GM21825 (cell line): ENCODE measurements around the gene RBM4.
"Not testable (repeated sequence)": the region's sequence is repeated elsewhere in the genome, so short reads cannot be mapped to it uniquely, and the experiment has no call there.

Experiments
- ATAC-seq: cut with Tn5 transposase; IDR thresholded peaks from one replicate; pipeline ENCODE4 v1.9.1; 2021; ENCODE audit warnings: mild to moderate bottlenecking, moderate library complexity; ENCODE audit not compliant: unreplicated experiment

Gene RBM4

DNA sequence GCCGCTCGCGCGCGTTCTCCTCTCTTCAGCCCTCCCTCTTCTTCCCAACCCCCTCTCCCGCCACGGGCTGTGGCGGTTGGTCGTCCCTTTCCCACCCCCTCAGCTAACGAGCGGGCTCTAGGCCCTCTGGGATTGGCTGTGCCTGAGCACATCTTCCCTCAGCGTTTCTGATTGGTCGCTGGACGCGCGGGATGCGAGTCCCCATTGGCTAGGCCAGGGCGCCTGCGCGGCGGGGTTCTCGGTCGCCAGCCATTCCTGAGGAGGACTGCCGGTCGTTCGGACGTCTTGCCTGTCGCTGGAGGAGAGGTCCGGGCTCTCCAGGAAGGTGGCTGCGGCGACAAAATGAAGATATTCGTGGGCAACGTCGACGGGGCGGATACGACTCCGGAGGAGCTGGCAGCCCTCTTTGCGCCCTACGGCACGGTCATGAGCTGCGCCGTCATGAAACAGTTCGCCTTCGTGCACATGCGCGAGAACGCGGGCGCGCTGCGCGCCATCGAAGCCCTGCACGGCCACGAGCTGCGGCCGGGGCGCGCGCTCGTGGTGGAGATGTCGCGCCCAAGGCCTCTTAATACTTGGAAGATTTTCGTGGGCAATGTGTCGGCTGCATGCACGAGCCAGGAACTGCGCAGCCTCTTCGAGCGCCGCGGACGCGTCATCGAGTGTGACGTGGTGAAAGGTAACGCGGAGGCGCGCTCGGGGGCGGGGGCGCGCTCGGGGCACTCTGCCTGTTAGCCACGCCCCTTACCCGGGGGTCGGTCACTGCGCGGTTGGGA is 21.9 kb upstream of the RBM4 start, which contains the start of gene RBM14:
TSS of gene RBM14 (plus strand) at position 252 of the 776 bp plus-strand sequence. CDS start at position 343, 91 bp downstream.
- peak; percentile 87 for ATAC-seq

DNA sequence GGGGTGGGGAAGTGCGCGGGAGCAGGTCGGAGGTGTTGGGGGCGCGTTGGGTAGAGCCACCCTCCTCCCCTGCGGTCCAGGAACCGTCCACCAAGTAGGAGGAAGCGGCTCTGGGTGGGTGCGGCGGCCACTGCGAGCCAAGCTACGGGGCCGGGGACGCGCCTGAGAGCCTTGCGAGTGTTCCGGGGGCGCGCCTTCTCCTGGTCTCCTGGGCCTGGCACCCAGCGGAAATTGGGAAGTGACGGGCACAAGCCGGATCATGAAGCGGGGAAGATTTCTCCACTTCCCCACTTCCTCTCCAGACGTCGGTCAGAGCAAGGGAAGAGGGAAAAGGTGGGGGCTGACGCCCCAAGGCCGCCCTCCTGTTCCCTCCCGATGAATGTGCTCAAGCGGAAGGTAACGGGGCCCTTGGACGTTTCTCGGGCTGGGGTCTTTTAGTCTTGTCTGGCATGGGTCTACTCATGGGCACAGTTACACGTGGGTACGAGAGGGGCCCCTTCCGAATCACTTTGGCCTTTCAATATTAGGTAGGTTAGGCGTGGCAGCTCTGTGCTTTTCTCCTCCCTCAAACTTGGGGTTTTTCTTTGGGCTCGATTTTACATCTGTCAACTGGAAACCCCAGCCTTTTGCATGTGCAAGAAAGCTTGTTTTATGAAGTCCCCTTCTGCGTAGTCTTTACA is 21.2 kb upstream of the RBM4 start:
- no peak for ATAC-seq

DNA sequence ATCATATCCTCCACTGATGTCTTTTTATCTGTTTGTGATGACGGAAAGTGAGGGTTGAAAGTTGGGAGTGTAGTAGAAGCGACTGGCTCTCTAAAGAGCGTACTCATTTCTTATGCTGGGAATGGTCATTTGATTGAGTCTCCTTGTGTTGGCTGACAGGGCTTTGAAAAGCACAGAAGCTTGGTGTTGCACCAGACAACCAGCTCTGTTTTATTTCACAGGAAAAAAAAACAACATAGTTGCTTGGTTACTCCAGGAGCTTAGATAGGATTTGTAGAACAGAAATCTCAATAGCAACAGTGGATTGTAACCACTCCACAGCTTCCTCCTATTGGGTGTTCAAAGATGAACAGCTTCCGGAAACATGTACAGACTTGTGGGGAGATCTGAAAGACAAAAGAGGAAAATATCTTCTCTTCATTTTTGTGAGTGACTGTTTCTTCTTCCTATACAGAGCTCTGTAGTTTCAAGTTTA is 19.4 kb upstream of the RBM4 start:
- no peak for ATAC-seq

DNA sequence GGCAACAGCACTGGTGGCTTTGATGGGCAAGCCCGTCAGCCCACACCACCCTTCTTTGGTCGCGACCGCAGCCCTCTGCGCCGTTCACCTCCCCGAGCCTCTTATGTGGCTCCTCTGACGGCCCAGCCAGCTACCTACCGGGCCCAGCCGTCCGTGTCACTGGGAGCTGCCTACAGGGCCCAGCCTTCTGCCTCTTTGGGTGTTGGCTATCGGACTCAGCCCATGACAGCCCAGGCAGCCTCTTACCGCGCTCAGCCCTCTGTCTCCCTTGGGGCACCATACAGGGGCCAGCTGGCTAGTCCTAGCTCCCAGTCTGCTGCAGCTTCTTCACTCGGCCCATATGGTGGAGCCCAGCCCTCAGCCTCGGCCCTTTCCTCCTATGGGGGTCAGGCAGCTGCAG is 14.1 kb upstream of the RBM4 start:
- ATAC-seq = no peak

DNA sequence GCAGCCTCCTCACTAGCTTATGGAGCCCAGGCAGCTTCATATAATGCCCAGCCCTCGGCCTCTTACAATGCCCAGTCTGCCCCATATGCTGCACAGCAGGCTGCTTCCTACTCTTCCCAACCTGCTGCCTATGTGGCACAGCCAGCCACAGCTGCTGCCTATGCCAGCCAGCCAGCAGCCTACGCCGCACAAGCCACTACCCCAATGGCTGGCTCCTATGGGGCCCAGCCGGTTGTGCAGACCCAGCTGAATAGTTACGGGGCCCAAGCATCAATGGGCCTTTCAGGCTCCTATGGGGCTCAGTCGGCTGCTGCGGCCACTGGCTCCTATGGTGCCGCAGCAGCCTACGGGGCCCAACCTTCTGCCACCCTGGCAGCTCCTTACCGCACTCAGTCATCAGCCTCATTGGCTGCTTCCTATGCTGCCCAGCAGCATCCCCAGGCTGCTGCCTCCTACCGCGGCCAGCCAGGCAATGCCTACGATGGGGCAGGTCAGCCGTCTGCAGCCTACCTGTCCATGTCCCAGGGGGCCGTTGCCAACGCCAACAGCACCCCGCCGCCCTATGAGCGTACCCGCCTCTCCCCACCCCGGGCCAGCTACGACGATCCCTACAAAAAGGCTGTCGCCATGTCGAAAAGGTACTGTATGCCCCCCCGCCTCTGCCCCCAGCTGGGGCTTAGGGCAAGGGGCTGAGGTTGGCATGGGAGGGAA is 13.3 kb upstream of the RBM4 start:
- no peak for ATAC-seq

DNA sequence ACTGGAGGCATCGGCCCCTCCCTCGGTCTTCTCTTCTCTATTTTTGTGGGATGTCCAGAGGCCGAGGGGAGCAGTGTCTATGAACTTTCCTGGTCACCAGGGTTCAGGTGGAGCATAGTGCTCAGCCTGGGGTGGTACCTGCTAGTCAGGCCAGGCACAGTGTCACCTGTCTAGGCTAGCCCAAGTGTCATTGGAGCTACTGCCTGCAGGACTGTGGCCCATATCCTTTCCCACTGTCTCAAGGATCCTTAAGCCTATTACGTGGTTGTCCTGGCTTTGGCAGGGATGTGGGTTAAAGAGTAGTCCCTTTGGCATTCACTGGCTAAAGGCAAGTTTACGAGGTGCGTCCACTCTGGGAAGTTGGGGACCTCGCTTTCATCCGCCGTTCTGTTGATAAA is 12.8 kb upstream of the RBM4 start:
- ATAC-seq = no peak

DNA sequence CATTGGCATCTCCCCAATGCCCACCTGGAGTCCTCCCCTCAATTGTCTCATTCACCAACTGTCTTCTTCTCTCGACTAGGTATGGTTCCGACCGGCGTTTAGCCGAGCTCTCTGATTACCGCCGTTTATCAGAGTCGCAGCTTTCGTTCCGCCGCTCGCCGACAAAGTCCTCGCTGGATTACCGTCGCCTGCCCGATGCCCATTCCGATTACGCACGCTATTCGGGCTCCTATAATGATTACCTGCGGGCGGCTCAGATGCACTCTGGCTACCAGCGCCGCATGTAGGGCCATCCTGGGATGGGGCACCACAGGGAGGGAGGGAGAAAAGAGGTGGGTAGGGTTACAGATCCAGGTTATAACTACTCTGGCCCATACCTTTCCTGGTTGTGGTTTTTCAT is 12.1 kb upstream of the RBM4 start:
- ATAC-seq = no peak

DNA sequence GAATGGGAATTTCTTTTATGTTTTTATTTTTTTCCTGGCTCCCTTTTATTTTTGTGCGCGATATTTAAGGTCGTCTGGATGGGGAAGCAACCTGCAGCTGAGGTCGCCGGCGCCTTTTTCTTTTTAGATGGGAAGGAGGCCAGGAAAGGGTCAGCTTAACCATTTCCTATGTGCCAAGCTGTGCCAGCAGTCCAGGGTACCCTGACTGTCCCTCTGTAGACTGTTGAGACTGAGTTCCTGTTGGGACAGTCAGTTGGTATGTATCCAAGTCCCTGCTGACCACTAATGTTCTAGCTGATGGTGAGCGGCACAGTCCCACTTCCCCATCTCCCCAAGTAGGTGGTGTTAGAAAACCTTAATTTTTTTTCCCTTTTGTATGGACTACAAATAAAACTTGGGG is 11.6 kb upstream of the RBM4 start:
- ATAC-seq = no peak

DNA sequence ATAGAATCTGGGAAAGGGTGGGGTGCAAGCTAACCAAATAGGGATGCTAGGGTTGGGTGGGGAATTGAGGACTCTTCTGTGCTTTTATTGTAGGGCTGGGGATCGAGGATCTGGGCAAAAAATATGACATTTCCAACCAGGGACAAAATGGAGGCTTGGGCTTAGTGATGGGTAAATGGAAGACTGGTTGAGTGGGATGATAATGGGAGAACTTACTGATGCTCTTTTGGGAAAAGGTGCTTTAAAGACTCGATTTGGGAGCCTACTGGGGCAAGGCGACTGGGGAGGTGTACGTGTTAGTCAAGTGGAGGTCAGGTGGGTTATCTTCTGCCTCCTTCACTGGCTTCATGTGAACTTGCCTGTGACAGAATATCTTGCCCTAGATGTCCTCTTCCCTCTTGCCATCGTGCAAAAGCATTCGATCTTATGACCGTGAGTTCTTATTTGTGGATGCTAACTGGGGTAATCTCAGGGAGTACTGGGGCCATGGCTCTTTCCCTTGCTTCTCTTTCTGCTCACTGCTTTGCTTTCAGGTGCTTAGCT is 10.4 kb upstream of the RBM4 start:
- ATAC-seq = no peak

DNA sequence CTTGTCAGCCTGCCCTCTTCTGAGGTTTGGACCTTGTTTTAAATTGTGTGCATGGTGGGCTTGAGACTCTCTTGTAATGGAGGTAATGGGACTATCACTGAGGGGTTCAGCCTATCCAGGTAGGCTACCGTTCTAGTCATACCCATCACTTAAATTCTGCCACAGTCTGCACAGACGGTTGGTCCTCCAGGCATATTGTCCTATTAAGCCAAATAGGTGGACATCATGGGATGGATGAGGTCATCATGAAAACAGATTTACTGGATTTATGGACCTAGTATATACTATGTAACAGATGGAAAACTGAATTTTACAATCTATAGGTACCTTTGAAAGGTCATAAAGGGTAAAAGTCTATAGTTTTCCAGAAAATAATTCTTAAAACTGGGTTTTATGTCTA is 9.1 kb upstream of the RBM4 start:
- ATAC-seq = no peak

DNA sequence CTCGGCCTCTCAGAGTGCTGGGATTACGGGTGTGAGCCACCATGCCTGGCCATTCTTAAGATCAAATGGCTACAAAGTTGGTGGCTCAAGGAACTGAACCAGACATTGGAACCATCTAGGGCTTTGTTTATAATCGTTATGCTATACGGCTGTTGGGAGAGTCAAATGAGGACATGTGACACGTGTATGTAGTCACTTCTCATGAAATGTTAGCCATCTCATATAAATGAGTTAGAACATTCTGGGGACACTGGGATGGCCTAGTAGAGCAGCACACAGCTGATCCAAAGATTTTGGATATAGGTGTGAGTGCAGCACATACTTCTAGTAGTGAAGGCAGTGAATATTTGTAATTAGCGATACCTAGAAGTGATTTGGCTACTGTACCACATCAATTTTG is 6.6 kb upstream of the RBM4 start:
- ATAC-seq = no peak

DNA sequence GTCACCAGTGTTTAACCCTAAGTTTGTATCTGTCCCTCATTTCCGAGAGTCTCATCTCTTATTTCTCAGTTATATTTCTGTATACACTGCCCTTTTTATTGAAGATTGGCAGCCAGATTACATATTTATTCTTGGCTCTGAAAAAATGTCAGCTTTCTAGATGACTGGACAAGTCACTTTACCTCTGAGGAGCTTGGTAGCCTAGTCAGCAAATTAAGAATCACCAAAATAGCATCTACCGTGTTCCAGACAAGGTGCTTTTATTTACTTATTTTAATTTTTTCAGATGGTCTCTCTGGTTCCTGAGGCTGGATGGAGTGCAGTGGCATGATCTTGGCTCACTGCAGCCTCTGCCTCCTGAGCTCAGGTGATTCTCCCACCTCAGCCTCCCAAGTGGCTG is 5.6 kb upstream of the RBM4 start:
- no peak for ATAC-seq

DNA sequence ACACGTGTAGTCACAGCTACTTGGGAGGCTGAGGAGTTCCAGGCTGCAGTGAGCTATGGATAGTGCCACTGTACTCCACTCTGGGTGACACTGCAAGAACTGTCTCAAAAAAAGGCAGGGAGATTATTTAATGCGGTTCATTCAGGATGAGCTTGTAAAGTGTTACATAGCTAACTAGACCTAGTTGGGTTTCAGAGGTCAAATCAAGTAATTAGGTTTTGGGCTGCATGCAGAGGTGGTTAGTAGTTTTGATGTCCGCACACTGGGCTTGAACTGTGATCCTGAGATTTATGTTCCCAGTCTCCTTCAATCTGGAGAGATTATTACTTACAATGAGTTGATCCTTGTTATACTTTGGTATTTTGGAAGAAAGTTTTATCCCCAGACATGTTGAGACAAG is 2.1 kb upstream of the RBM4 start:
- no peak for ATAC-seq

DNA sequence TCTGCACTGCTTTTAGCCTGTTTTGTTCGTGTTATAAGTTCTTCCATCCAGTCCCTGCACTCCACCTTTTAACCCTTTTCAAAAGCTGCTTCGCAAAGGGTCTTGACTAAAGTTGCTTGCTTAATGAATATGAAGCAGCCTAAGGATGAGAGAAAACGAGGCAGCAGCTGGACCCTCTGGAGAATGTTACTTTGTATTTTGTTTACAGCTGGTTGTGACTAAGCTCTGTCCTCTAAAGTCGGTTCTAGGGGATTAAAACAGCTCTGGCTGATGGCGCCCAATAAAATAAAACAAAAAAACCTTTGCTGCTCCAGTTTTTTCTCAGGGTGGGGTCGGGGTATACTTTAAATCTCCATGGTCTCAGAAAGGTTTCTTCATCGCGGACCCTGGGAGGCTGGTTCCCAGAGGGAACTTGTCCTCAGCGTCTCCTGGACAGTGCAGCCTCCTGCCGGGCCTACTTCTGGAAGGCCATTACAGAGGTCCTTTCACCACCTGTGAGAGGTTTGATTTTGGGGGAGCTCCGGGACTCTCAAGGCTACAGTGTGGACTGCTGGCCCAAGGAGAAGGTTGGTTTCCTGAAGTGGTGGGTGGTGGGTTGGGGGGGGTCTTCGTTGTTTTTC is 836 bp upstream of the RBM4 start:
- ATAC-seq = no peak

DNA sequence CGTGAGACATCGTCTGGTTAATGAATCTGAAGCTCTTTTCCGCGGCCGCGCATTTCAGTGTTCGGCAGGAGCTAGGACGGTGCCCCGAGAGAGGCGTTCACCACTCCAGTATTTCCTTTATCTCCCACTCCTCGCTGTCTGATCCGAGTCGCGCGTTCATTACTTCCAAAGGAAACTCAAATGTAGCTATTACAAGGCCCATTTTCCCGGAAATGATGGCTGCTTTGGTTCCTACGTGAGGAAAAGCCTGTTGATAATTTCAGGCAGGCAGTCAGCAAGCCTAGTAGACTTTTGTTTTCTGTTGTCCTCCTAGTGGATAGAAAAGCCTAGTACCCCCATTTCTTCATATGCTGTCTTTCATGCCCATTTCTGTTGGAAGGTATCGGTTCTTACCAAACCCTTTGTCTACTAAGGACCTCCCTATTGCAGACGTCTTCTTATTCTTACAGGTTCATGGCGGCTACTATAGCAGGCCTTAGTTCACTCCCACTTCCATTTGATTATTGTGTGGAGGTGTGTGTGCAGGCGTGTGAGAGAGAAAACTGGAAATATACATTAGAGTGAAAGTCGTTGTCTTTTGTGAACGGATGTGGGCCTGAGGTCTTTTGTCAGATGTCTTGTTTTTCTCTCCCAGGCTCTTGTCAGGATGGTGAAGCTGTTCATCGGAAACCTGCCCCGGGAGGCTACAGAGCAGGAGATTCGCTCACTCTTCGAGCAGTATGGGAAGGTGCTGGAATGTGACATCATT is 737 bp downstream of the RBM4 start:
- no peak for ATAC-seq

DNA sequence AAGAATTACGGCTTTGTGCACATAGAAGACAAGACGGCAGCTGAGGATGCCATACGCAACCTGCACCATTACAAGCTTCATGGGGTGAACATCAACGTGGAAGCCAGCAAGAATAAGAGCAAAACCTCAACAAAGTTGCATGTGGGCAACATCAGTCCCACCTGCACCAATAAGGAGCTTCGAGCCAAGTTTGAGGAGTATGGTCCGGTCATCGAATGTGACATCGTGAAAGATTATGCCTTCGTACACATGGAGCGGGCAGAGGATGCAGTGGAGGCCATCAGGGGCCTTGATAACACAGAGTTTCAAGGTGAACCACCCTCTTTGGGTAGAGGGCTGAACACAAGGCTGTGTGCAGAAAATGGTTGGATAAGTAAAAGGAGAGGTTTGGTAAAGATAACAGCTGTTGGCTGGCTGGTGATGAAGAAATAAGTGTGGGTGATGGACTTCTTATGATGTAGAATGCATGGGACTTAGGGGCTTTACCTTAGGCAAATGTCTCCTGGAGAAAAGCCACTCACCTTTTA is 1.4 kb downstream of the RBM4 start:
- ATAC-seq = not testable (repeated sequence)

DNA sequence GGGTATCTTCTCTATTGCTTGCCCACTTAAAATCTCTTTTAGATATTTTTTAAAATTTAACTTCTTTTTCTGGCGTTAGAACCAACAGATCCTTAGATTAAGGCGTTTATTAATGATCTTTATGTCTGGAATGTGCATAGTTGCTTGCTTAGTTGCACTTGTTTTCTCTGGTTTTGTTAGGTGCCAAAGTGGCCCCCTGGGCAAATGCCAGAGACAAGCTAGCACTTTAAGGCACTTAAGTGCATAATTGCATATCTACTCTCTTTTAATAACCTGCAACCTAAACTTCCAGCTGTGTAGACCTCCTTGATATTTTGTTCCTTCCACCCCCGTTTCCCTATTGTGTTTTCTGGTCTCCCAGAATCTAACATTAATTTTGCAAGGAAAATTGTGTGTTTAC is 3.3 kb downstream of the RBM4 start:
- no peak for ATAC-seq

DNA sequence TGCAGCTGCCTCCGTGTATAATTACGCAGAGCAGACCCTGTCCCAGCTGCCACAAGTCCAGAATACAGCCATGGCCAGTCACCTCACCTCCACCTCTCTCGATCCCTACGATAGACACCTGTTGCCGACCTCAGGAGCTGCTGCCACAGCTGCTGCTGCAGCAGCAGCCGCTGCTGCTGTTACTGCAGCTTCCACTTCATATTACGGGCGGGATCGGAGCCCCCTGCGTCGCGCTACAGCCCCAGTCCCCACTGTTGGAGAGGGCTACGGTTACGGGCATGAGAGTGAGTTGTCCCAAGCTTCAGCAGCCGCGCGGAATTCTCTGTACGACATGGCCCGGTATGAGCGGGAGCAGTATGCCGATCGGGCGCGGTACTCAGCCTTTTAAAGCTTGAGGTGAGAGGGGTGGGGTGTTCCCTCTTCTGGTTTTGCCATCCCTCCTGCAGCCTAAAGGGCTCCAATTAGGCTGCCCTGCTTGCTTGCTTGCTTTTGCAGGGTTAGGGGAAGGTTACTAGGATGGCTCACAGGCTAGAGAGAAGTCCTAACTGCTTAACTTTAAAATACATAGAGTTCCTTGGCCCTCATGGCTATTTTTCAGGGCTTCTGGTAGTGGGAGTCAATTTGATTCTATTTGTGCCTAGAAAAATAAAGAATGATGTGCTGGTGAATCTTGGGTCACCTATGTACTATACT is 5.4 kb downstream of the RBM4 start:
- ATAC-seq = no peak

DNA sequence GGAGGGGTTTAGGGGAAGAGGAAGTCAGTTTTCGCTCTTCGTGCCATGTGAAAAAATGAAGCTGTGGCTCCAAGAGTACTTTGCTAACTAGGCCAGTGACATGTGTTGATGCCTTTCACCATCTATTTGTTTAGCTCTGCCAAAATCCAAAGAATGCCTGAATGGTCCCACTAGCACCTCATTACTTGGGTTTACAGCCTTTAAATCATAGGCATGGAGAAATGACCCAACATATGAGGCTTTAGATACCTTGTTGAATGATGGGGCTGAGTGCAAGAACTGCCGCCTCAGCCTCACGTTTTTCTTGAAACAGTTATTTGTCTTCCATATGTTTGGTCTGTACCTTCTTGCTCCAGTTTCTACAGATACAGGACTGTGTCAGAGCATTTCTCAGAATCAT is 8.3 kb downstream of the RBM4 start:
- no peak for ATAC-seq

DNA sequence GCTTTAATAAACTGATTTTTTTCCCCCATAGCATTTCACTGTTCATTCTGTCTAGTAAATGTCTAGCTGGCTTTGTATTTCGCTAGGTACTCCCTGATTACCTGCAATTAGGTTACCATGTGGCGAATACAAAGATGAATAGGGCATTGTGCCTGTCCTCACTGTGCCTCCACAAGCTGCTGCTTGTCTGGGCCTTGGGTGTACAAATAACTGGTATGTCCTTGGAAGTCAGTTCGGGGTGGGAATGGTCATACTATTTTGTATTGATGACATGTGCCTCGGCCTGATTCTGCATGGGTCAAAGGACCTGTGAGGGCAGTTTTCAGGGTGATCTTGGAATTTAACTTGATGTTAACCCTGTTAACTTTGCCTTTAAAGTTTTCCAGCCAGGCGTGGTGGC is 11.4 kb downstream of the RBM4 start:
- ATAC-seq = no peak
